GM19025 (cell line): ENCODE measurements around the gene ZNF219.

Experiments used
- ATAC-seq: cut with Tn5 transposase; IDR thresholded peaks from one replicate; pipeline ENCODE4 v1.9.1; 2021; ENCODE audit warnings: mild to moderate bottlenecking, low read depth, moderate library complexity; ENCODE audit not compliant: unreplicated experiment

Gene ZNF219

GRCh38 chr14:21088687-21089086 is 9.8 kb downstream of the ZNF219 start:
- ATAC-seq = no peak

- ATAC-seq = no peak
These were observed 11.0 kb downstream of the ZNF219 start for GRCh38 chr14:21087294-21088091.

- no peak for ATAC-seq
These were observed 11.6 kb downstream of the ZNF219 start for GRCh38 chr14:21086908-21087293.

- ATAC-seq = no peak
These were observed 13.2 kb downstream of the ZNF219 start for GRCh38 chr14:21084998-21085853.

- no peak for ATAC-seq
These were observed 14.1 kb downstream of the ZNF219 start for GRCh38 chr14:21084396-21084795.

GRCh38 chr14:21083565-21084325 is 14.7 kb downstream of the ZNF219 start:
- no peak for ATAC-seq

- no peak for ATAC-seq
These were observed 16.8 kb downstream of the ZNF219 start for GRCh38 chr14:21081521-21082142.

GRCh38 chr14:21078726-21079125 is 19.7 kb downstream of the ZNF219 start:
- no peak for ATAC-seq

- no peak for ATAC-seq
These were observed 20.2 kb downstream of the ZNF219 start for GRCh38 chr14:21078287-21078686.

GRCh38 chr14:21077672-21078071 is 20.8 kb downstream of the ZNF219 start:
- no peak for ATAC-seq

- ATAC-seq = no peak
These were observed 22.6 kb downstream of the ZNF219 start for GRCh38 chr14:21075719-21076437.

- ATAC-seq = no peak
These were observed 23.8 kb downstream of the ZNF219 start for GRCh38 chr14:21074398-21075272.

GRCh38 chr14:21073921-21074320 is 24.5 kb downstream of the ZNF219 start:
- no peak for ATAC-seq

- ATAC-seq = no peak
These were observed 25.6 kb downstream of the ZNF219 start for GRCh38 chr14:21072781-21073339.

GRCh38 chr14:21072031-21072473 is 26.4 kb downstream of the ZNF219 start:
- ATAC-seq = no peak

- ATAC-seq = peak; percentile 76
These were observed 27.0 kb downstream of the ZNF219 start for GRCh38 chr14:21071225-21072030.

GRCh38 chr14:21070610-21071224 is 27.7 kb downstream of the ZNF219 start:
- peak; percentile 10 for ATAC-seq
